ENCODE measurements around the gene DTX1.

The DTX1 gene

DNA sequence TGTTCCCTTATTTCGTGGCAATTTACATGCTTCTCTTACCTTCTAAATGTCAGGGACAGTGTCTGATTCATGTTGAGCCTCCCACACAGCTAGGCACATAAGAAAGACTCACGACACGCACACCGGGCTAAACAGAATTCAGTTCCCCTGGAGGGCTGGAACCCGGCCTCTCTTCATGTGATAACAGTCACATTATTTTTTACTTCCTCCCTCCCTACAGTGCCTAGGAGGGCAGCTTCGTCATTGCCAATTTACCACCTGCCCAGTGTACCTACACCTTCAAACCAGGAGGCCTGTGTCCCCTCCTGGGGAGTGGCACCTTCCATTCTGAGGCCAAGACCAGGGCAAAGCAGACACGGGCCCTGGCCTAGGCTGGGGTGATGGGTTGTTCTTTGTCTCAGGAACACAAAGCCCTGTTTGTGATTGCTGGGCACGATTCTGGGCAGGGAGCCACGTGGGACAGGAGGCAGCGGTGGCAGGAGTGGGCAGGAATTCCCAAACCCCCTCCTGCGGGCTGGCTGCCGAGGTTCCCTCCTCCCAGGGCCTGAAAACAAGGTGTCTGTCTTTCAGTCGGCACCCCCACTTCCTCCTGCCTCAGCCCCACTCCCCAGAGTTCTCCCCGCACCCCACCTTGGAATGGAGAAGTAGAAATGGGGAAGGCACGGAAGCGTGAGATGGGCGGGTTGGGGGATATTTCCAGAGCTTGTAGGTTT lies 85.8 kb downstream of the DTX1 start:
- H3K27me3 ChIP-seq (ENCODE audit: control insufficient read depth in 1 of 2, insufficient read depth in 2 of 2, low read length in 2 of 2): peaks cover 0 to 3% of the 10 kb centered on the region in 2 donors
- no peaks in the 10 kb centered on the region for H3K4me1 ChIP-seq (ENCODE audit: control insufficient read depth, insufficient read depth, low read length)
- H3K36me3 ChIP-seq (ENCODE audit: control insufficient read depth in 2 of 2, insufficient read depth in 2 of 2, low read length in 2 of 2): no peaks in the 10 kb centered on the region
- H3K4me3 ChIP-seq (ENCODE audit: low read length in 2 of 2): no peak overlapping the region
- H3K9ac ChIP-seq (ENCODE audit: low read length in 2 of 2): no peak overlapping the region
- no peak overlapping the region for H3K27ac ChIP-seq (ENCODE audit: low read length)
- no peaks in the 10 kb centered on the region for H3K9me3 ChIP-seq (ENCODE audit: control insufficient read depth in 2 of 2, low read length in 2 of 2)

DNA sequence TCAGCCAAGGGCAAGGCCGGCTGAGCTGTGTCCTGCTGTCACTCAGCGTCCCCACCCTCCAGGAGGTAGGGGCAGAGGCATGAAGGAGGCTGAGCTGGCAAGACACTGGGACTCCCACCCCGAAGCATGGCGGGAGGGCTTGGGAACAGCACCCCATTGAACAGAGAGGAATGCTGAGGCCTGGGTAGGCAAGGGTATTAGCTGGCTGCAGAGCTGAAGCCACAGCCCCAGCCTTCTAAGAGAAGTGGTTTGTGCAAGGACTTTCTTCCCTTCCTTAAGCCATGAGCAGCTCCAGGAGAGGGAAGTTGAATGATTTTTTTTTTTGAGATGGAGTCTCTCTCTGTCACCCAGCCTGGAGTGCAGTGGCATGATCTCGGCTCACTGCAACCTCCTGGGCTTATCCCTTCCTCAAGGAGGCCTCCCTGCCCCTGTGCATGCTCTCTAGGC lies 86.4 kb downstream of the DTX1 start:
- H3K9ac ChIP-seq (ENCODE audit: low read length in 2 of 2): no peak overlapping the region
- no peak overlapping the region for H3K4me3 ChIP-seq (ENCODE audit: low read length in 2 of 2)
- H3K27me3 ChIP-seq (ENCODE audit: control insufficient read depth in 1 of 2, insufficient read depth in 2 of 2, low read length in 2 of 2): peaks cover 0 to under 1% of the 10 kb centered on the region in 2 donors
- no peaks in the 10 kb centered on the region for H3K9me3 ChIP-seq (ENCODE audit: control insufficient read depth in 2 of 2, low read length in 2 of 2)
- H3K4me1 ChIP-seq (ENCODE audit: control insufficient read depth, insufficient read depth, low read length): no peaks in the 10 kb centered on the region
- H3K27ac ChIP-seq (ENCODE audit: low read length): no peak overlapping the region
- H3K36me3 ChIP-seq (ENCODE audit: control insufficient read depth in 2 of 2, insufficient read depth in 2 of 2, low read length in 2 of 2): no peaks in the 10 kb centered on the region

GRCh38 chr12:113143959-113144358 lies 87.4 kb downstream of the DTX1 start:
- no peaks in the 10 kb centered on the region for H3K4me1 ChIP-seq (ENCODE audit: control insufficient read depth, insufficient read depth, low read length)
- no peaks in the 10 kb centered on the region for H3K9me3 ChIP-seq (ENCODE audit: control insufficient read depth in 2 of 2, low read length in 2 of 2)
- H3K36me3 ChIP-seq (ENCODE audit: control insufficient read depth in 2 of 2, insufficient read depth in 2 of 2, low read length in 2 of 2): no peaks in the 10 kb centered on the region
- no peaks in the 10 kb centered on the region for H3K27me3 ChIP-seq (ENCODE audit: control insufficient read depth in 1 of 2, insufficient read depth in 2 of 2, low read length in 2 of 2)
- H3K9ac ChIP-seq (ENCODE audit: low read length in 2 of 2): no peak overlapping the region
- H3K4me3 ChIP-seq (ENCODE audit: low read length in 2 of 2): no peak overlapping the region
- H3K27ac ChIP-seq (ENCODE audit: low read length): no peak overlapping the region

DNA sequence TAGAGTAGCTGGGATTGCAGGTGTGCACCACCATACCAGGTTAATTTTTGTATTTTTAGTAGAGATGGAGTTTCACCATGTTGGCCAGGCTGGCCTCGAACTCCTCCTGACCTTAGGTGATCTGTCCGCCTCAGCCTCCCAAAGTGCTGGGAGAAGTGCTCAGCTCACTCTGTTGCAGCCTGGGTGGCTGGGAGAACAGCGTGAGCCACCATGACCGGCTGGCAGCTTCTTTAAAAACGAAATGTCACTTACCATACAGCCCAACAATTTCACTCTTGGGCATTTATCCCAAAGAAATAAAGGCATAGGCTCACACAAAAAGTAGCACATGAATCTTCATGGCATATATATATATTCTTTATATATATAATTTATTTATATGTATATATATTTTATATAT lies 88.3 kb downstream of the DTX1 start:
- H3K4me3 ChIP-seq (ENCODE audit: low read length in 2 of 2): no peak overlapping the region
- no peaks in the 10 kb centered on the region for H3K9me3 ChIP-seq (ENCODE audit: control insufficient read depth in 2 of 2, low read length in 2 of 2)
- no peaks in the 10 kb centered on the region for H3K36me3 ChIP-seq (ENCODE audit: control insufficient read depth in 2 of 2, insufficient read depth in 2 of 2, low read length in 2 of 2)
- no peak overlapping the region for H3K27ac ChIP-seq (ENCODE audit: low read length)
- H3K4me1 ChIP-seq (ENCODE audit: control insufficient read depth, insufficient read depth, low read length): peaks cover 6% of the 10 kb centered on the region
- no peaks in the 10 kb centered on the region for H3K27me3 ChIP-seq (ENCODE audit: control insufficient read depth in 1 of 2, insufficient read depth in 2 of 2, low read length in 2 of 2)
- no peak overlapping the region for H3K9ac ChIP-seq (ENCODE audit: low read length in 2 of 2)

DNA sequence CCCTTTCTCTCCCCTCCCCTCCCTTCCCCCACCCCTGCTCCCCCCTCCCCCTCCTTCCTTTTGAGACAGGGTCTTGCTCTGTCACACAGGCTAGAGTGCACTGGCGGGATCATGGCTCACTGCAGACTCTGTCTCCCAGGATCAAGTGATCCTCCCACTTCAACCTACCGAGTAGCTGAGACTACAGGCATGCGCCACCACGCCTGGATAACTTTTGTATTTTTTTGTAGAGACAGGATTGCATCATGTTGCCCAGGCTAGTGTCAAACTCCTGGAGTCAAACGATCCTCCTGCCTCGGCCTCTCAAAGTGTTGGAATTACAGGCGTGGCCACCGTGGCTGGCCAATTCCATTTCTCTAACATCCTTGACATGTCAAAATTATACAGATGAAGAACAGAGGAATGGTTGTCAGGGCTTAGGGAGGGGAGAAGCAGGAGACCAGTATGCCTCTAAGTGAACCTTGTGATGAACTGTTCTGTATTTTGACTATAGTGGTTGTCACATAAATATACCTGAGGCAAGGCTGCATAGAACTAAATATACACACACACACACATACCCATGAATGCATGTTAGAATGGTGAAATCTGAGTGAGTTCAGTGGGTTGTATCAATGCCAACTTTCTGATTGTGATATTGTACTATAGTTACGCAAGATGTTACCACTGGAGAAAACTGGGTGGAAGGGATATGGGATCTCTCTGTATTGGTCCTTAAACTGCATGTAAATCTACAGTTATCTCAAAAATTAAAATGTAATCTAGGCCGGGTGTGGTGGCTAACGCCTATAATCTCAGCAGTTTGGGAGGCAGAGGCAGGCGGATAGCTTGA lies 89.4 kb downstream of the DTX1 start:
- Histone ChIP-seq H3K27me3 (ENCODE audit: control insufficient read depth in 1 of 2, insufficient read depth in 2 of 2, low read length in 2 of 2) (peaks cover 0 to 8% of the 10 kb centered on the region in 2 donors), H3K4me1 (ENCODE audit: control insufficient read depth, insufficient read depth, low read length) (peaks cover 8% of the 10 kb centered on the region), H3K4me3 (ENCODE audit: low read length in 2 of 2) (no peak overlapping the region), H3K27ac (ENCODE audit: low read length) (no peak overlapping the region), H3K9ac (ENCODE audit: low read length in 2 of 2) (no peak overlapping the region), H3K36me3 (ENCODE audit: control insufficient read depth in 2 of 2, insufficient read depth in 2 of 2, low read length in 2 of 2) (no peaks in the 10 kb centered on the region), H3K9me3 (ENCODE audit: control insufficient read depth in 2 of 2, low read length in 2 of 2) (no peaks in the 10 kb centered on the region)

- Histone ChIP-seq H3K27me3 (ENCODE audit: control insufficient read depth in 1 of 2, insufficient read depth in 2 of 2, low read length in 2 of 2) (peaks cover 3 to 12% of the 10 kb centered on the region in 2 donors), H3K9me3 (ENCODE audit: control insufficient read depth in 2 of 2, low read length in 2 of 2) (no peaks in the 10 kb centered on the region), H3K36me3 (ENCODE audit: control insufficient read depth in 2 of 2, insufficient read depth in 2 of 2, low read length in 2 of 2) (no peaks in the 10 kb centered on the region), H3K4me3 (ENCODE audit: low read length in 2 of 2) (no peak overlapping the region), H3K4me1 (ENCODE audit: control insufficient read depth, insufficient read depth, low read length) (peaks cover 8% of the 10 kb centered on the region), H3K27ac (ENCODE audit: low read length) (no peak overlapping the region), H3K9ac (ENCODE audit: low read length in 2 of 2) (no peak overlapping the region)
Measured at GRCh38 chr12:113146999-113147398, 90.5 kb downstream of the DTX1 start.

Data from stomach smooth muscle (tissue), 2 donors.